ENCODE measurements around the gene NEK9.
"Not testable (repeated sequence)": the region's sequence is repeated elsewhere in the genome, so short reads cannot be mapped to it uniquely, and the experiment has no call there.

Gene NEK9

DNA sequence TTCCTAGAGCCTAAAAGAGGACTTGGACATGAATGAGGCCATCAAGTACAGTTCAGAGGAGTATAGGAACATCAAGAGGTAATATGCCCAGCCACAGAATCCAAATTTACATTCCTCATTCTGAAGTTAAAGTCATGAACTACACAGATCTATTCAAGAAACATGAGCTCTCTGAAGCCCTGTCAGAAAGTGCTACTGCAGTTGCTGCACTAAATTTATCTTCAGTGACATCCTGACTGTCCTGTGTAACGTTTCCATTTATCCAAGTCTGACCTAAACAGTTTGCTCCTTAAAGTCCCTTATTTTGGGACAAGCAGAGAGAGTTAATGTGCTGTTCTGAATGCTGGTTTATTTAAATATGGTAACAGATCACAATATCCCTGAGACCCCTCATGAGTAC lies 28.2 kb downstream of the NEK9 start:
- DNase-seq: no peak

DNA sequence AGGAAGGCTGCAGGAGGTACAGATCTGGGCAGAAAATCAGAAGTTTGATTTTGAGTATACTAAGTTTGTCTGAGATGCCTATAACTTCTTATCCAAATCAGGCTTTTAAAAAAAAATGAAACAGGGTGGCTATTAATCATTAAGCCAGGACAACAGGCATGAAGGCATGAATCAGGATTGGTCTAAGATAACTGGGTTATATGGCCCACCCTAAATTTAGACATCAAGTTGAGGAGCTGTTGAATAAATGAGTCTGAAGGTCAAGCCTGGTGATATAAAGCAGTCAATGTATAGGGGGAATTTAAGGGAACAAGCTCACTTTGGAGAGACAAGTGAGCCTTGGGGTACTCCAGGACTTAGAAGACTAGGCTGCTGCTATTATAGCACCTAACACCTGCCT lies 28.6 kb downstream of the NEK9 start:
- DNase-seq: no peak

DNA sequence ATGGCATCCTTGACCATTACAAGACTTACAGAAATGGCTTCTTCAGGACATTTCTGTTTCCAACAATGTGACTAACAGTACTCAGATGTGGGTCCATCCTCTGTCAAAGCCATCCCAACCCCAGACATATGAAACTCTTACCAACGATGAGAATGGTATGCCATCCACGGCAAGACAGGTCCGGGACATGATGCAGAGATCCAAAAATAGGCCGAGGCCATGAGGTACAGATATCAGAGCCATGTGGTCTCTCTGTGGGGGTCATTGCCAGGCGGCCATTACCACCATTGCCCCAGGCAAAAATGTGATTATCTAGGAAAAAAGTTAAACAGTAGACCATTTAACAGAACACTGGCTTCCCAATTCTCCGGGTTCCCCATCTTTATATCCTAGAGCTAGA lies 29.9 kb downstream of the NEK9 start:
- no peak for DNase-seq

DNA sequence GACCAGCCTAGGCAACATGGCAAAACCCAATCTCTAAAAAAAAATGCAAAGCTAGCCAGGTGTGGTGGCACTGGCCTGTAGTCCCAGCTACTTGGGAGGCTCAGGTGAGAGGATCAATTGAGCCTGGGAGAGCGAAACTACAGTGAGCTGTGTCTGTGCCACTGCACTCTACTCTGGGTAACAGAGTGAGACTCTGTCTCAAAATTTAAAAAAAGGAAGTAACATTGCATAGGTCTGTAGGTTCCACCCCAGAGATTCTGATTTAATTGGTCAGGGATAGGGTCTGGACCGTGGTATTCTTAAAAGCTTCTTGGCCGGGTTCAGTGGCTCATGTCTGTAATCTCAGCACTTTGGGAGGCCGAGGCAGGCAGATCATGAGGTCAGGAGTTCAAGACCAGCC lies 31.2 kb downstream of the NEK9 start:
- DNase-seq: no peak

DNA sequence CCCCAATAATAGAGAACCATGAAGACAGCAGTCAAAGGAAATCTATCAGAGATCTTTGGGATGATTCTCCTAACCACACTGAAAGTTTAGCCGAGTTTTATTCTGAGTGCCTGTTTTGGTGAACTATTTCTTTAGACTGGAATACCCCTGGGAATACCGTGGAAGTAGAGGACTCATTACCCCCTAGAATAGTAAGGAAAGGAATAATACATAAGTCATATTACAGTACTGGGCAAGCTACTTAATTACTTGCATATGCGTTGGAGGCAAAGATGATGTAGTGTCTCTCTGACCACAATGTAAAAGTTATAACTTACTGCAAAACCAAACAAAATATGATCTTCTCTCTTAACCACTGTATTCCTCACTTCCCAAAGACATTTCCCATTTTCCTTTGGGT lies 32.0 kb downstream of the NEK9 start:
- DNase-seq: no peak

DNA sequence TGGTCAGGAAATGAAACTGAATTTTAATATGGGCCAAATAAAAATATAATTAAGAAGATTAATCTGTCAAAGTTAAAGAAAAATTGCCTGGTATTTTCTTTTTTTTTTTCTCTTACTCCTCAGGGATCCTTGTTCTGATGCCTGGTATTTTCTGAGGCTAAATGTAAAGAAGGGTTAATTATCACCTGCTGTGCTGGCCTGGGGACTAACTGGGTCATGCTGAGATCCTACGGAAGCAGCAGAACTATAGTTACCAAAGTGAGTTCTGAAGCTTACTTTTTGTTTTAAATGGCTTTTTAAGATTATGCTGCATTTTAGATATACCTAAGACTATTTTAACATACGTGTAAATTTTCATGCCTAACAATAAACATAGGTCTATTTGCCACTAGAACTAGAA lies 34.1 kb downstream of the NEK9 start:
- DNase-seq: no peak

DNA sequence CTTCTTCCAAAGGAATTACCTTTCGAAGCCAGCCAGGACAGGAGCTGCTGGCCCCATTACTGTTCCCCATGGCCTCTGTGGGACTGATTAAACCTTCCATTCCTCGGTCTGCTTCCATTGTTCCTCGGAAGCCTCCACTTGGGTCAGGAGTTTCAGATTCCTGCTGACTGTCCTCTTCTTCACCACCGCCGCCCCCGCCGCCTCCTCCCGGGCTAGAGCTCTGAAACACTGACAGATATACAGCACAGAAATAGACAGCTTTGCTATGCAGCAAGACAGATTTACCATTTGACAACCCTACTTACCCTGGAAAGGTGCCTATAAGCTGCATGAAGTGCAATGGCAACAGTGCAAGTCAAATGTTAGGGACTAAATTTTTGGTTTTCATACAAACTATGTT lies 35.6 kb downstream of the NEK9 start:
- DNase-seq: no peak

DNA sequence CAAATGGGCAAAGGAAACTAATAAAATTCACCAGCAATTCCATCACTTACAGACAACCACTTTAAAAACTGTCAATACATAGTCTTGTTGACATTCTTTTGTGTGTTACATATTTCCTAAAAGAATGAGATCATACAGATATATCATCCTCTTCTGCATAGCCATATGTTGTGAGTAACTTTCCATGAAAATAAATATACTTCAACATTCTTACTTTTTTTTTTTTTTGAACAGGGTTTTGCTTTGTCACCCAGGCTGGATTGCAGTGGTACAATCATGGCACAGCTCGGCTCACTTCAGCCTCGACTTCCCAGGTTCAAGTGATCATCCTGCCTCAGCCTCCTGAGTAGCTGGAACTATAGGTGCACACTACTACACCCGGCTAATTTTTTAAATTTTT lies 36.5 kb downstream of the NEK9 start:
- DNase-seq: no peak

DNA sequence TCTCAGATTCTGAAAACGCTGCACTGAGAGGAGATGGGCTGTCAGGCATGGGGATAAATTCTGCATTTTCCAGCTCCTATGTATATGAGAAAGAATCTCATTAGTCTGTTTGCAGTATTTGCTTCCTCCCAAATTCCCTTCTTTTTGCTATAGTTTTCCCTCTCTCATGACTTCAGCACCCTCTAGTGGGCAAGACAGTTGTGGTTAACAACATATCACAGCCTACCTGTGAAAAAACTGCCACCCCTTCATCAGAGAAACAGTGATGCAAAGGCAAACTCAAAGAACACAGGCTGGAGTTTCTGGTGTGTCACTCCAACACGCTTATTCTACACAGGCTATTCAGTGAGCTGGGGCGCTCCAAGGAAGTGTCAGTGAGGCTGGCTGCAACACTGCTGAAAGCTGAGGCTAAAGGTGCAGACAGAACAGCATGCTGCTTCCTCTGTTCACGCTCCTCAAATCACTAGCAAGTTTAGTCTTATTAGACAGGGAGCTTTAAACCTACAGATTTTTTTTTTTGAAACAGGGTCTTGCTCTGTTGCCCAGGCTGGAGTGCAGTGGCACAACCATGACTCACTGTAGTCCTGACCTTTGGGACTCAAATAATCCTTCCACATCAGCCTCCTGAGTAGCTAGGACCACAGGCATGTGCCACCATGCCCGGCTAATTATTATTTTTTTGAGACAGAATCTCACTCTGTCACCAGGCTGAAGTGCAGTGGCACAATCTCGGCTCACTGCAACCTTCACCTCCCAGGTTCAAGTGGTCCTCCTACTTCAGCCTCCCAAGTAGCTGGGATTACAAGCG lies 38.1 kb downstream of the NEK9 start:
- DNase-seq: no peak

DNA sequence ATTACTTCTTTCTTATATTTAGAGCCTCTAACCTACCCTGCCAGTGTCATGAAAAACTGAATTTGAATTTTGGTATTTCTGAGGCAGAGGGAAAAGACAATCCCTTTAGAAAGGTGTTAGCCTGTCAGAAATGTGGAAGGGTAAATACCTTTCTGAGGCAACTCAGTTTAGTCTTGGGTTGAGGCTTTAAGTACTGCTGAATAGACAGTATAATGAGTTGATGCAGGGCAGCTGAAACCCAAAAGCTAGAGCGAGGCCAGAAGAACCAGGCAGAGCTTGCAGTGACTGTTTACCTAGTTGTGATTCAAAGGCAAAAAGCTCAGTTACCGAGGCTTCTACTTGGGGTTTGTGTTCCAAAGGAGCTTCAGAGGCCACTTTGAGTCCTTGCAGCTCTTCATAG lies 38.7 kb downstream of the NEK9 start:
- no peak for DNase-seq

DNA sequence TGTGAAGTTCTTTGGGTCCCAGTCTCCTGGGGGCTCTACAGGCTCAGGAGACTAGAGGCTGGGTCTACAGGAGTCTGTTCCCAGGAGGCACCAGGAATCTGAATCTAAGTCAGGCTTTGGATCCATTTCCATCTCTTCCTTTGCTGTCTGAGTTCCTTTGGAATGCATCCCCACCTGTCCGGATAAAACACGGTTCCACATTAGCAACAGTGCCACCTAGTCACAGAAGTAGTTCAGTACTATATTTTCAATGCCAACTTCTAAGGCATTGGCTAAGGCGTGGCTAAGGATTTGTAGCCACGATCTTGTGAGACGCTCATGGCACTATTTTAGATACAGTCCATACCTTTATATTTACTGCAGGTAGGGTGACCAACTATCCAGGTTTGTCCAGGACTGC lies 42.3 kb downstream of the NEK9 start:
- no peak for DNase-seq

DNA sequence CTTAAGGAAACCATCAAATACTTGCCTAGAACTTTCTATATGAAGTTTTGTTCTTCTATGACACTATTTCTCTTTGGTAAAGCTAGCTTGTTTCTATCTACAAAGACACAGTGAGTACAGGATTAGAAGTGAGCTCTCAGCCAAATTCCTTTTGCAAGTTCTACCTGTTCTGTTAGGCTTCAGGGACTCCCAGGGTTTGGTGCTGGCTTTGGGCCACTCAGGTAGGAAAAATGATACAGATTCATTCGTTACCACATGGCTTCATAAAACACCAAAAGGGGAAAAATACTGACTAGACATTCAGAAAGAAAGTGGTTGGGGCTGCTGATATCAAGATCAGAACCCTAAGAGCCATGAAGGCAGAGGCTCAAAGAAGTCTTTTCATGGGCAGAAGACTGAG lies 43.6 kb downstream of the NEK9 start:
- DNase-seq: no peak

DNA sequence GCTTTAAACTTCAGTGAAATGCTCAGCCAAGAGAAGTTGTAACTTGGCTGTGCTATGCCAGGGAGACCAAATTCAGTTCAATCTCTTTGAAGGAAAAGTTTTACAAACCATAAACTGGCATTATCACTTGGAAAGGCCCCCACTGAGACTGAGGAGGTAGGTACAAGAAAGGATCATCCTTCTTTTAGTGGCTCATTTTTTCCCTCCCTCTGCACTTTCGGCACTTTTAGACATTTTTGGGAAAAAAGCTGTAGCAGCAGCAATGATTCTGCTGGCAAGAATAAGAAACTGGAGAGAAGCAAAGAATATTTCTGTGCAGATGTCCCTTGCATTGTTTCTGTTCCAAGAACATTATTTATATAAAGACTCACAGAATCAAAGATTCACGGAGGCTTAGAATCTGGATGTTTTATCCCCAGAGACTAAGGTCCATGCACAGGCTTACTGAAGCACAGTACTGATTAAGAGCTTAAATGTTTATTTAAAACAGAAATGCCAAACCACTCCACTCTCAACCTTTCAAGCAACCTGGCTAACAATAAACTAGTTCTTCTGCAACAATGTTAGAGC lies 45.1 kb downstream of the NEK9 start:
- no peak for DNase-seq

DNA sequence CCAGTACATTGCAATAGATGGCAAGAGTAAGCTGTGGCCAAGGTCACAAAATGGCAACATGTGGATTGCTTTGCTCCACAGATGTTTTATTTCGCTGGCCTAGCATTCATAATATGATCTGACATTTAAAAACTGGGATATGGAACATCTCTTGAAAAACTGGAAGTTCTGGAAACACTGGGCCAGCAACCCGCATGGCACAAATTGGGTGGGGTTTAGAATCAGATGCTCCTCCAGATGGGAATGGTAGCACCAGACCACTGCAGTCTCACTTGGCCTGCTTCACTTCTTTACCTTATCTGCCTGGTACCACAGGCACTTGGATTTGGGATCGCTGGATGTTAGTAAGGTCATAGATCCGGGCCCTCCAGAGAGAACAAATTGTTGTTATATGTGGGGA lies 47.3 kb downstream of the NEK9 start:
- DNase-seq: no peak

DNA sequence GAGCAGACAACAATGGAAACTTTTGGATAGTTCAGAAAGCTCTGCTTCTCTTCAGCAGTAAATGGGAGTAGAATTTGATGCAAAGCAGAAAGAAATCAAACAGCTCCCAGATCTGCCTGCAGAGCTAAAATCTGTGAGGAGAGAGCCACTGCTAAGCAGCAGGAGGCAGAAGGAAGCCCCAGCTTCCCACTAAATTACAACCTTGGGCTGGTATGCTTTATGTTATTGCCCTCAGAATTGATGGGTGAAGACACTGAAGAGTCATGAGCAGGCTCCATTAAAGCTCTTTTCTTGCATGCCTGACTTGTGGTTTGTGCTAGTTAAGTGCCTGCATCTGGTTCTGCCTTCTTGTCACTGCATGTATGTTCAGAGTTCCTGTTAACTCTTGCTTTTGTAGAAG lies 49.1 kb downstream of the NEK9 start:
- no peak for DNase-seq

DNA sequence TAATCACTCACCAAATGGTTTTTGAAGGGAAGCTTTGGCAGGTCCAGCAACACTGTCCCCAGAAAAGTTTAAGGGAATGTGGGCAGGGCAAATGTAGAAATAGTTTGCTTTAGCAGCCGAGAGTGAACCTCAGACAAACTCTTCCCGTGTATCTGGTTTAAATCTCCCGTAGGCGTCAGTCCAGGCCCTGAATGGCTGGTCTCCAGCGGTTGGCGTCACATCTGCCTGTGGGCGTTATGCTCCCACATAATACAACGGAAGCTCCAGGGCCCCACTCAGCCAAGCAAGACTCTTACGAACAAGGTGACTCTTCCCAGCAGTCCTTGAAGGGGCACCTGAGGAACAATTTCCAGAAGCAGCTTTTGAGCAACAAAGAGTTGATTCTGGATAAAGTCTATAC lies 56.5 kb downstream of the NEK9 start:
- DNase-seq: no peak

DNA sequence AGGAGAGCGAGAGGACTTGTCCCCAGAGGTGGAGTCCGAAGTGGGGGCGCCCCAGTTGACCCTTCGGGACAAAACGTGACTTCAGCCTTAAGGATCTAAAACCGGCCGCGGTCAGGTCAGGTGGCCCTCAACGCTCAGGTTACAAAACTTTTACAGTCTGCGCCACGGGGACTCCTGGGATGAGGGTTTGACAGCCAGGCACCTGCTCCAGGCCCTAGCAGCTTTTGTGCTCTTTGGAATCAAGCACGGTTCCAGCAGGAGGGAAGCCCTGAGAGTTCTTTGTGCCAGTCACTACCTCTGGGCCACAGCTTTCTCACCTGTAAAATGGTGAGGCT lies 57.1 kb downstream of the NEK9 start:
- DNase-seq: no peak

DNA sequence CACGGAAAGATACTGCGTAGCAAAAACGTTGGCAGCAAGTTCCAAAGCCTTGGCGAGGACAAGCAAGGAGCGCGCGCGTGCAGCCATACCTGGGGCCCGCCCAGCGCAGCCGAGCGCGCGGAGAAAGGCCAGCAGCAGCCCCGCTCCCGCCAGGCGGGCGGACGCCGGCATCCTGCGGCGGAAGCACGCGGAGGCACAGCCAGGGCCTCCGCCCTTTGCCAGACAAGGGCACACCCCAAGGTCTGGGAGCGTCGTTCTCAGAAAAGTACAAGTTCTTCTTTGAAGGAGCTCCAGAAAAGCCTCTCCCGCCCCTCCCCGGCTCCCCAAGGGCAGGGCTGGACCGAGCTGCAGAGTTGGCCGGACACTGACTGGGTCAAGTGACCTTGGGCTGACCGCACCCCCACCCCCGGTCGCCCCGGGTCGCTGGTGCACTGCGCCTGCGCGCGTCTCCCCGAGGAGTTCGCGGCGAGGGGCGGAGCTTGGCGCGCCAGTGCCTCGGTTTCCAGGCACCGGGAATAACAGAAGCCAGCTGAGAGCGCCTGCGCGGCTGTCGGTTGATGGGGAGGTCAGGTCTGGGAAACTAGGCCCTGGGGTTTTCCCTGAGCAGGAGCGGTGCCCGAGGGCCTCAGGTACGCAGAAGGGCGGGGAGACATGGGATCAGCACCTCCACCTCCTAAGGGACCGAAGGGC lies 57.6 kb downstream of the NEK9 start, which contains the start of gene ZC2HC1C:
ZC2HC1C (plus strand) TSS at position 521 of the 690 bp plus-strand sequence. CDS start 933 bp downstream, outside the sequence.
- DNase-seq: peak; percentile 18

DNA sequence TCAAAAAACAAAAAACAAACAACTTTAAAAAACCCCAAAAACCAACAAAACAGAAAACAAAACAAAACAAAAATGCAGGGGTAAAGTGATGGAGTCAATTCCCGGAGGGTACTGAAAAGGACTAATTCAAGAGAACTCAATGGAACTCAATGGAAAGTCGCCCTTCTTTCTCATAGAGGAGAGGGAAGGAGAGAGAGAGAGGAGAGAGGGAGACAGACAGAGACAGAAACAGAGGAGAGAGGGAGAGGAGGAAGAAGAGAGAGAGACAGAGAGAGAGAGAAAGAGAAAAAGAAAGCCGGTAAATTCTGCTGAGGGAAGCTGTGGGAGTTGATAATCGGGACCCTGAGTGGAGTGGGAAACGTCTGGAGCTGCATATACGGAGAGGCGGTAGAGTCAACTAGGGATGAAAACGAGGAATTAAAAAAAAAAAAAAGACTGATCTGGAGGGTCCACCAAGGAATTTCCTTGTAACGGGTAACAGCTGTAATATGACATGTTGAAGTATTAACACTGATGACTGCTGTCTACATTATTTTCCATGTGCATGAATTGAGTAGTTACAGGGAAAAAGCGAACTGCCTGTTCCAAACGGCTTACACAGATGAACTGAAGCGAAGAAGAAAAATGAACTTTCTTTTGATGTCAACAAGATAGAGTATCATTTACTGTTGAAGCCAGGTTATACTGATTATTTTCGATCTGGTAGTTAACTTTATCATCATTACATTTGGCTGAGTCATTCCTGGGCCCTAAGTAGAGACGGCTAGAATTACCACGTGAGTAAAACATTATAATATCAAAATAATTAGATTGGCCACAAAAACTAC lies 58.3 kb downstream of the NEK9 start:
- no peak for DNase-seq

DNA sequence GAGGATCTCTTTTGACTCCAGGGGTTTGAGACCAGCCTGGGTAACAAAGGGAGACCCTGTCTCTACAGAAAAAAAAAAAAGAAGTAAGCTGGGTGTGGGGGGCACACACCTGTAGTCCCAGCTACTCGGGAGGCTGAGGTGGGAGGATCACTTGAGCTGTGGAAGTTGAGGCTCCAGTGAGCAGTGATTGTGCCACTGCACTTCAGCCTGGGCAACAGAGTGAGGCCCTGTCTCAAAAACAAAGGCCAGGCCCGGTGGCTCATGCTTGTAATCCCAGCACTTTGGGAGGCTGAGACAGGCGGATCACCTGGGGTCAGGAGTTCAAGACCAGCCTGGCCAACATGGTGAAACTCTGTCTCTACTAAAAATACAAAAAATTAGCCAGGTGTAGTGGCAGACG lies 59.1 kb downstream of the NEK9 start:
- DNase-seq: not testable (repeated sequence)

DNA sequence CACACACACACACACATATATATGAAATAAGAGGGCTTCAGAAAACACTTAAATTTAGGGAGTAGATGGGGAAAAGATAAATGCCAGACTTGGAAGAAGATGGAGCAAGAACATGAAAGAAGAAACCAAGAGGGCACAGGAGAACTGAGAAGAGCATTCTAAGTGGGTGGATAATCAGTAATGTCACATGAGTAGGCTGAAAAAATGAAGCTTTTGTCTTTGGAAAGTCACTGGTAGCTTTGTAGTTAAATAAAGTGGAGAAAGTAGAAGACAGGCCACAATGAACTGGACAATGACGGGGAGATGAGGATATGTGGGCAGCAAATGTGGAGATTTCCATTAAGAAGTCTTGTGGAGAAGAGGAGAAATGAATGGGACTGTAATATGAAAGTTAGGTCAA lies 59.6 kb downstream of the NEK9 start:
- DNase-seq: no peak

DNA sequence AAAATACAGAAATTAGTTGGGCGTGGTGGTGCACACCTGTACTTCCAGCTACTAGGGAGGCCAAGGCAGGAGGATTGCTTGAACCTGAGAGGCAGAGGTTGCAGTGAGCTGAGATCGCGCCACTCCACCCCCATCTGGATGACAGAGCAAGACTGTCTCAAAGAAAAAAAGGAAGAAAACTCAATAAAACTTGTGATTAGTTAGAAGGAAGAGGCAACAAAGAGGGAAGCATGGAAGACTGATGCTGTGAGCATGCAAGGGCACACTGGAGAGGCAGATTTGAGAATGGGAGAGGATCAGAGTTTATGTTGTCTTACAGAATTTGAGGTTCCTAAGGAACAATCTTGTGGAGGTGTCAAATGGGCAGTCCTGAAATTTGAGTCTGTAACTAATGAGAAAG lies 60.2 kb downstream of the NEK9 start:
- DNase-seq: no peak

DNA sequence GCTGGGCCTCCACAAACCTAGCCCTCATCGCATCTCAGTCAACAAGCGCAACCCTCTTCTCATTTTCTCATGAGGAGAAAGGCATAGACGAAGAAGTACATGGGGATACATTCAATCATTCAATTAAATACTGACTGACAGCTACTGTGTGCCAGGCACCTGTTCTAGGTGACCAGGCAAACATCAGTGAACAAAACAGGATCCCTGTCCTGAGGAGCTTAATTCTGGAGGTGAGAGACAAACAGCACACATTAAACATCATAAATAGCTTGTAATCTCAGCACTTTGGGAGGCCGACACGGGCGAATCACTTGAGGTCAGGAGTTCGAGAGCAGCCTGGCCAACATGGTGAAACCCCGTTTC lies 62.7 kb downstream of the NEK9 start:
- no peak for DNase-seq

Data from activated CD4-positive, alpha-beta T cell treated with anti-CD3 and anti-CD28 coated beads for 1 hour (primary cell).